Measurements from ENCODE around the gene DRG1. TPM values are rescaled to one million over a fixed set of nuclear protein-coding genes. Genes with fewer than 3 reads are reported as not detected.

Gene DRG1
- total and polyA plus RNA-seq, 2 experiments from 2014 or later = 63.9 to 87.6 TPM

- TF ChIP-seq CTCF (conservative IDR thresholded peaks at IDR 0.05; ENCODE audit: low read depth in 2 of 2) (no peak), EZH2phosphoT487 (IDR thresholded peaks at IDR 0.05; ENCODE audit: unreplicated experiment) (no peak)
These were observed at the start of gene DRG1 (continued) for GRCh38 chr22:31399211-31400022.

- no peak for ATAC-seq
- H2AFZ ChIP-seq = no peak overlapping the region
- TF ChIP-seq ZNF114 (CRISPR knock-in tag; IDR thresholded peaks at IDR 0.05) (no peak), CREB1 (CRISPR knock-in tag; IDR thresholded peaks at IDR 0.05; ENCODE audit: low read depth) (no peak), ETS1 (IDR thresholded peaks at IDR 0.05) (no peak), ZNF462 (CRISPR knock-in tag; IDR thresholded peaks at IDR 0.05) (no peak), JUNB (IDR thresholded peaks at IDR 0.05; ENCODE audit: unreplicated experiment) (no peak), EZH2 (IDR thresholded peaks at IDR 0.05; ENCODE audit: low read depth, unreplicated experiment) (no peak), ZNF331 (CRISPR knock-in tag; IDR thresholded peaks at IDR 0.05; ENCODE audit: low read depth) (no peak), REST (IDR thresholded peaks at IDR 0.05; ENCODE audit: unreplicated experiment) (no peak), EZH2phosphoT487 (IDR thresholded peaks at IDR 0.05; ENCODE audit: unreplicated experiment) (no peak), STAT1 (IDR thresholded peaks at IDR 0.05; ENCODE audit: unreplicated experiment) (no peak), POLR2AphosphoS5 (IDR thresholded peaks at IDR 0.05; ENCODE audit: low read depth) (no peak)
These were observed 49.4 kb upstream of the DRG1 start for GRCh38 chr22:31349960-31350359.

More at GRCh38 chr22:31349960-31350359, 49.4 kb upstream of the DRG1 start:
- DNase-seq (ENCODE audit: low spot score) = no peak
- H3K4me3 ChIP-seq = no peak overlapping the region
- Mint-ChIP-seq H3K9me3 (no peaks in the 10 kb centered on the region; the same call in 2 of the 3 replicates), H3K36me3 (ENCODE audit: low read depth) (peaks cover 6% of the 10 kb centered on the region), H3K27ac (no peak overlapping the region), H3K4me3 (no peak overlapping the region), H3K4me1 (peaks cover 9% of the 10 kb centered on the region; the same call in 2 of the 3 replicates), H3K27me3 (ENCODE audit: insufficient read depth, low read depth, poor library complexity) (peaks cover 14% of the 10 kb centered on the region)
- H3K27me3 ChIP-seq (ENCODE audit: insufficient read depth) = no peaks in the 10 kb centered on the region
- H3K9me2 ChIP-seq (ENCODE audit: insufficient read depth) = no peaks in the 10 kb centered on the region
- H3K27ac ChIP-seq (ENCODE audit: low read depth) = no peak overlapping the region
- no peaks in the 10 kb centered on the region; the same call in 1 of the 2 replicates for H3K4me1 ChIP-seq (ENCODE audit: insufficient read depth)
- H3K4me2 ChIP-seq = no peak overlapping the region
- no peaks in the 10 kb centered on the region for H3K36me3 ChIP-seq (ENCODE audit: insufficient read depth)
- peaks cover 3% of the 10 kb centered on the region for H3K79me2 ChIP-seq (replicated peaks; ENCODE audit: insufficient read depth)
- H3F3A ChIP-seq (replicated peaks; ENCODE audit: low read depth) = peaks cover 13% of the 10 kb centered on the region
- H4K20me1 ChIP-seq (replicated peaks; ENCODE audit: insufficient read depth) = no peaks in the 10 kb centered on the region

All from GM23338 (cell line).